Measurements from ENCODE around the gene DIAPH3.

The DIAPH3 gene

GRCh38 chr13:59873856-59874255, 289.9 kb downstream of the DIAPH3 start:
- DNase-seq (ENCODE audit: low read depth, low spot score) = no peak

GRCh38 chr13:59873309-59873708, 290.4 kb downstream of the DIAPH3 start:
- DNase-seq (ENCODE audit: low read depth, low spot score) = no peak

GRCh38 chr13:59867867-59868266, 295.9 kb downstream of the DIAPH3 start:
- DNase-seq (ENCODE audit: low read depth, low spot score) = no peak

GRCh38 chr13:59865398-59865797, 298.3 kb downstream of the DIAPH3 start:
- no peak for DNase-seq (ENCODE audit: low read depth, low spot score)

- no peak for DNase-seq (ENCODE audit: low read depth, low spot score)
Measured at GRCh38 chr13:59863621-59864020, 300.1 kb downstream of the DIAPH3 start.

GRCh38 chr13:59861676-59862075, 302.1 kb downstream of the DIAPH3 start:
- no peak for DNase-seq (ENCODE audit: low read depth, low spot score)

GRCh38 chr13:59856281-59856810, 307.4 kb downstream of the DIAPH3 start:
- DNase-seq (ENCODE audit: low read depth, low spot score) = no peak

- no peak for DNase-seq (ENCODE audit: low read depth, low spot score)
Measured at GRCh38 chr13:59846845-59847620, 316.7 kb downstream of the DIAPH3 start.

GRCh38 chr13:59843040-59843439, 320.7 kb downstream of the DIAPH3 start:
- DNase-seq (ENCODE audit: low read depth, low spot score) = no peak

GRCh38 chr13:59842507-59842906, 321.2 kb downstream of the DIAPH3 start:
- no peak for DNase-seq (ENCODE audit: low read depth, low spot score)

GRCh38 chr13:59839186-59839585, 324.5 kb downstream of the DIAPH3 start:
- no peak for DNase-seq (ENCODE audit: low read depth, low spot score)

GRCh38 chr13:59837101-59837500, 326.6 kb downstream of the DIAPH3 start:
- no peak for DNase-seq (ENCODE audit: low read depth, low spot score)

GRCh38 chr13:59835569-59835968, 328.2 kb downstream of the DIAPH3 start:
- DNase-seq (ENCODE audit: low read depth, low spot score) = no peak

- no peak for DNase-seq (ENCODE audit: low read depth, low spot score)
Measured at GRCh38 chr13:59834801-59835200, 328.9 kb downstream of the DIAPH3 start.

GRCh38 chr13:59829690-59830089, 334.0 kb downstream of the DIAPH3 start:
- no peak for DNase-seq (ENCODE audit: low read depth, low spot score)

GRCh38 chr13:59823486-59823885, 340.2 kb downstream of the DIAPH3 start:
- DNase-seq (ENCODE audit: low read depth, low spot score) = no peak

- DNase-seq (ENCODE audit: low read depth, low spot score) = no peak
Measured at GRCh38 chr13:59809564-59809963, 354.2 kb downstream of the DIAPH3 start.

GRCh38 chr13:59806801-59807200, 356.9 kb downstream of the DIAPH3 start:
- no peak for DNase-seq (ENCODE audit: low read depth, low spot score)

- no peak for DNase-seq (ENCODE audit: low read depth, low spot score)
Measured at GRCh38 chr13:59801107-59801880, 362.4 kb downstream of the DIAPH3 start.

GRCh38 chr13:59793107-59793506, 370.6 kb downstream of the DIAPH3 start:
- no peak for DNase-seq (ENCODE audit: low read depth, low spot score)

GRCh38 chr13:59790626-59791025, 373.1 kb downstream of the DIAPH3 start:
- no peak for DNase-seq (ENCODE audit: low read depth, low spot score)

GRCh38 chr13:59789558-59789957, 374.2 kb downstream of the DIAPH3 start:
- DNase-seq (ENCODE audit: low read depth, low spot score) = no peak

GRCh38 chr13:59787679-59788078, 376.0 kb downstream of the DIAPH3 start:
- no peak for DNase-seq (ENCODE audit: low read depth, low spot score)

Data from smooth muscle cell of the brain vasculature (primary cell).